GM21528 (cell line): ENCODE results near the gene CDH5.

ENCODE experiments used
- ATAC-seq: cut with Tn5 transposase; IDR thresholded peaks from one replicate; pipeline ENCODE4 v1.9.1; 2021; ENCODE audit warnings: mild to moderate bottlenecking, moderate library complexity; ENCODE audit not compliant: unreplicated experiment, low FRiP score

The CDH5 gene

GRCh38 chr16:66353055-66353454 is 13.4 kb upstream of the CDH5 start:
- no peak for ATAC-seq

- ATAC-seq, result no peak
Observed at GRCh38 chr16:66354034-66354909, 12.2 kb upstream of the CDH5 start.

GRCh38 chr16:66355526-66355925 is 11.0 kb upstream of the CDH5 start:
- no peak for ATAC-seq

GRCh38 chr16:66357523-66357928 is 9.0 kb upstream of the CDH5 start:
- ATAC-seq, result no peak

- ATAC-seq, result no peak
Observed at GRCh38 chr16:66358231-66358630, 8.3 kb upstream of the CDH5 start.

- no peak for ATAC-seq
Observed at GRCh38 chr16:66359012-66359411, 7.5 kb upstream of the CDH5 start.

GRCh38 chr16:66359811-66360608 is 6.5 kb upstream of the CDH5 start:
- no peak for ATAC-seq

- no peak for ATAC-seq
Observed at GRCh38 chr16:66360624-66361324, 5.7 kb upstream of the CDH5 start.

GRCh38 chr16:66361604-66362135 is 4.8 kb upstream of the CDH5 start:
- no peak for ATAC-seq

GRCh38 chr16:66363211-66363777 is 3.2 kb upstream of the CDH5 start:
- ATAC-seq, result no peak

- no peak for ATAC-seq
Observed at GRCh38 chr16:66364117-66364958, 2.2 kb upstream of the CDH5 start.

GRCh38 chr16:66364959-66365306 is 1.6 kb upstream of the CDH5 start:
- ATAC-seq, result no peak

- ATAC-seq, result no peak
Observed at GRCh38 chr16:66365651-66366050, 840 bp upstream of the CDH5 start.

- no peak for ATAC-seq
Observed at GRCh38 chr16:66367968-66368891, 1.7 kb downstream of the CDH5 start.

GRCh38 chr16:66369055-66369592 is 2.6 kb downstream of the CDH5 start:
- ATAC-seq, result no peak

GRCh38 chr16:66370786-66371684 is 4.5 kb downstream of the CDH5 start:
- ATAC-seq, result no peak
